Glomerular endothelial cell (primary cell): ENCODE results near the gene MYL12B. TPM values are rescaled to one million over a fixed set of nuclear protein-coding genes. Genes with fewer than 3 reads are reported as not detected.
"Not testable (repeated sequence)": the region's sequence is repeated elsewhere in the genome, so short reads cannot be mapped to it uniquely, and the experiment has no call there.

Experiments
- DNase-seq: peaks from one replicate; pipeline ENCODE4 v3.0.0-alpha.2; 2011; ENCODE audit warnings: low read depth, low spot score; ENCODE audit errors: extremely low read depth
- total RNA-seq: library from RNA; depleted of rRNA; stranded (reverse); fragments of >200 nt; gene quantifications from 2 replicates; pipeline ENCODE4 v1.2.3, GENCODE V29; 2015

Gene MYL12B
- total RNA-seq, 1 donor from 2014 or later: 560 TPM

GRCh38 chr18:3294435-3295080 is 32.6 kb downstream of the MYL12B start:
- no peak for DNase-seq

GRCh38 chr18:3297025-3297984 is 35.4 kb downstream of the MYL12B start:
- DNase-seq: no peak

GRCh38 chr18:3304832-3305231 is 42.9 kb downstream of the MYL12B start:
- DNase-seq: no peak

GRCh38 chr18:3305354-3305762 is 43.4 kb downstream of the MYL12B start:
- no peak for DNase-seq

GRCh38 chr18:3305933-3306332 is 44.0 kb downstream of the MYL12B start:
- no peak for DNase-seq

- DNase-seq: no peak
Observed at GRCh38 chr18:3306391-3306790, 44.5 kb downstream of the MYL12B start.

GRCh38 chr18:3313685-3314084 is 51.8 kb downstream of the MYL12B start:
- DNase-seq: no peak

GRCh38 chr18:3315344-3315743 is 53.4 kb downstream of the MYL12B start:
- not testable (repeated sequence) for DNase-seq

GRCh38 chr18:3319399-3319798 is 57.5 kb downstream of the MYL12B start:
- DNase-seq: no peak

GRCh38 chr18:3319894-3320454 is 58.0 kb downstream of the MYL12B start:
- no peak for DNase-seq

- peak; percentile 87 for DNase-seq
Observed at GRCh38 chr18:3321133-3321812, 59.3 kb downstream of the MYL12B start.

GRCh38 chr18:3323900-3324299 is 62.0 kb downstream of the MYL12B start:
- DNase-seq: no peak

Other genes starting within 250 kb of the MYL12B start
- 19.3 and 25.5 TPM in 2 replicates for gene LPIN2, start 249.0 kb upstream of the MYL12B start, total RNA-seq
- 0.15 and 0.41 TPM in 2 replicates for gene MYOM1, start 42.2 kb upstream of the MYL12B start, total RNA-seq
- gene MYL12A, start 14.3 kb upstream of the MYL12B start, total RNA-seq: 1,167 and 1,388 TPM in 2 replicates
- gene TGIF1, start 188.0 kb downstream of the MYL12B start, total RNA-seq: 85.5 and 93.5 TPM in 2 replicates